Measurements from ENCODE around the gene CDC42EP4.
A peak's percentile ranks its signal among the peaks of the same experiment; 100 is the strongest.
"Not testable (repeated sequence)": the region's sequence is repeated elsewhere in the genome, so short reads cannot be mapped to it uniquely, and the experiment has no call there.

Gene CDC42EP4

GRCh38 chr17:73318836-73319235, 7.0 kb upstream of the CDC42EP4 start:
- DNase-seq, result no peak

DNA sequence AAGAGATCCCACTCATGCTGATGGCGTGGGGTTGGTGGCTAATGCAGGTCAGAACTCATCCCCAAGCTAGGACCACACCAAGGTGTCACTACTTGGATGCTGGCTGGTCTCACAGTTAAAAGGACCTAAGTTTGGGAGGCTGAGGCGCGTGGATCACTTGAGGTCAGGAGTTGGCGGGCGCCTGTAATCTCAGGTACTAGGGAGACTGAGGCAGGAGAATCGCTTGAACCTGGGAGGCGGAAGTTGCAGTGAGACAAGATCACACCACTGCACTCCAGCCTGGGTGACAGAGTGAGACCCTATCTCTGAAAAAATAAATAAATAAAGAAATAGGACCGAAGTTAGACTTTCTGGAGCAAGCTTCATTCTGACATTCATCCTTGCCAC, 6.6 kb upstream of the CDC42EP4 start:
- no peak for DNase-seq

DNA sequence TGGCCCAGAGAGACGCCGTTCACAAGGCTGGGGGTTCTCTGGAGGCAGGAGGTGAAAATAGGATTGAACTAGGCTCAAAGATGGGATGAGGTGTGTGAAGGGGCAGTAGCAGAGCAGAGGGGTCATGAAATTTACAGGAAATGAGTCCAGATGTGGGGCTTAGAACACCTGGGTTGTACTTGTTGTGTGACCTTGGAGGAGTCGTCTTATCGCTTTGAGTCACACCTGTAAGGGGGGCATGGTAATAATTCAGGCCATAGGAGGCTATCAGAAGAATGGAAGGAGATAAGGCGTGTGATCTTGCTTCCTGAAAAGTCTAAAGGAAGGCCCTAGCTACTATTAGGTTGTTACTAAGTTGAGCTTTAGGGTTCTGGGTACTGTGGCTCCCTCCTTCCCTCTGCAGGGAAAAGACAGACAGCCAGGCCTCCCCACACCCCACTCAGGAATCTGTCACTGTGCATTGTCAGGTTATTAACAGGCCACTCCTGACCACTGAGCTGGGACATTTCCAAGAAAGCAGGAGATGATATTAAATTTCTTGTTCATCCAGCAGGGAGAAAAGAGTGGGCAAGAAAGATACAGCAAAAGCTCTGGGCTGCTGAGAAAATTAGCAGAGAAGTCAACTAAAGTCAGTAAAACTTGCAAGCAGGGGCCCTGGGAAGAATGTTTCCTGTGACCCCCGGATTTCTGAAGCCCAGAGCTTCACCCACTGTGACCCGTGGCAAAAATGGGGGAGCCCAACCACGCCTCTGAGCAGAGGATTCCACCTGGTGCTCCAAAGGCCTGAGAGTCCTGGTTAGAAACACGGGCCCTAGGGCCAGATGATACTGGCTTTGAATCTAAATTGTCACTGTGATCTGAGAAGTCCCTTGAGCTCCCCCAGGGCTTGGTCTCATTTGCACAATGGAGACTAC, 6.0 kb upstream of the CDC42EP4 start:
- DNase-seq, result no peak

DNA sequence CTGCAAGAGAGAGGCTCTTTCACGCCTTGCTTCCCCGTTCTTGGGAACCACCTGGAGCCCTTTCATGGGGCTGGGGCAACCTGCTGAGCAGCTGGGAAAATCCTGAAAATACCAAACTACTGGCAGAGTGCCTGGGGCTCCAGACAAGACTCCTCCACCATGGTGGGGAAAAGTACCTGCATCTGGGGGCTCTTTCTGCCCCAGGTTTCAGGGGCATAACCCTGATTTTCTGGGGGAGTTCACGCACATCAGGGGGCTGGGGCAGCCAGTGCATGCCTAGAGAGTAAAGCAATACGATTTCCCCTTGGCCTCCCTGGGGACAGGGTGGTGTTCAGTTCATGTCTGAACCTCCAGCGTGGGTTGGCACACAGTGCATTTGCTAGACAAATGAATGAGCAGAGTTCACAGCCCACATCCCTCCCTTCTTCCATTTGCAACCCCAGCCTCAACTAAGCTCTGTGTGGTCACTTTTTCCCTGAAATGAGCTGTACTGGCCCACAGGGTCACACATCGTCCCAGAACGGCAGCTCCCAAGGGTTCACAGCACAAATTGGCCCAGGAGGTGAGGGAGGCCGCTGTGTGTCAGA, 5.2 kb upstream of the CDC42EP4 start:
- no peak for DNase-seq

- no peak for DNase-seq
Observed at GRCh38 chr17:73315471-73315870, 3.7 kb upstream of the CDC42EP4 start.

DNA sequence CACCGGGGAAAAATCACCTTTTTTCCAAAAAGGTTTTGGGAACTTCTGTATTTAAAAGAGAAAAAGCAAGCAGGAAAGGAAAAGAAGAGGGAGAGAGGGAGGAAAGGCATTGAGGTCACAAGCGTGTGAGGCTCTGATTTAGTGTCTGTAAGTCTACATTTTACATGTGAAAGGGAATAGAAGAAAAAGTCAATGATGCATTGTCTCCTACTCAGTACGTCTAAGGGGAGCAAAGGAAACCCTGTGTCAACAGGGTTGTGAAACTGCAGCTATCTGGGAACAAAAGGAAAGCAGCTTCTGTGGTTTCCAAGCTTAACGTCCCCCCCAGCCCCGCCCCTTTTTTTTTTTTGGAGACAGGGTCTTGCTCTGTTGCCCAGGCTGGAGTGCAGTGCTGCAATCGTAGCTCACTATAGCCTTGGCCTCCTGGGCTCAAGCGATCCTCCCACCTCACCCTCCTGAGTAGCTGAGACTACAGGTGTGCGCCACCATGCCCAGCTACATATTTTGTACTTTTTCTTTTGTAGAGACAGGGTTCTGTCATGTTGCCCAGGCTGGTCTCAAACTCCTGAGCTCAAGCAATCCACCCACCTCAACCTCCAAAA, 1.8 kb upstream of the CDC42EP4 start:
- no peak for DNase-seq

DNA sequence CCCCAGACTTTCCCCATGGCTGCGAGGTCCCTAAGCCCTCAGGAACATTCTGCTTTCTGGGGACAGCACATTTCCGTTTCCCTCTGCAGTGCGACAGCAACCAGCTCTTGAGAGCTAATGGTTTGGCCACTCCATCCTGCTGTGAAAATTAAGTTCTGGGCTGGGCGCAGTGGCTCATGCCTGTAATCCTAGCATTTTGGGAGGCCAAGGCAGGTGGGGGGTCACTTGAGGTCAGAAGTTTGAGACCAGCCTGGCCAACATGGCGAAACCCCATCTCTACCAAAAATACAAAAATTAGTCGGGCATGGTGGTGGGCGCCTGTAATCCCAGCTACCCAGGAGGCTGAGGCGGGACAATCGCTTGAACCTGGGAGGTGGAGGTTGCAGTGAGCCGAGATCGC, 1.1 kb upstream of the CDC42EP4 start:
- not testable (repeated sequence) for DNase-seq

- no peak for DNase-seq
Observed at GRCh38 chr17:73311428-73311780, 397 bp downstream of the CDC42EP4 start.

DNA sequence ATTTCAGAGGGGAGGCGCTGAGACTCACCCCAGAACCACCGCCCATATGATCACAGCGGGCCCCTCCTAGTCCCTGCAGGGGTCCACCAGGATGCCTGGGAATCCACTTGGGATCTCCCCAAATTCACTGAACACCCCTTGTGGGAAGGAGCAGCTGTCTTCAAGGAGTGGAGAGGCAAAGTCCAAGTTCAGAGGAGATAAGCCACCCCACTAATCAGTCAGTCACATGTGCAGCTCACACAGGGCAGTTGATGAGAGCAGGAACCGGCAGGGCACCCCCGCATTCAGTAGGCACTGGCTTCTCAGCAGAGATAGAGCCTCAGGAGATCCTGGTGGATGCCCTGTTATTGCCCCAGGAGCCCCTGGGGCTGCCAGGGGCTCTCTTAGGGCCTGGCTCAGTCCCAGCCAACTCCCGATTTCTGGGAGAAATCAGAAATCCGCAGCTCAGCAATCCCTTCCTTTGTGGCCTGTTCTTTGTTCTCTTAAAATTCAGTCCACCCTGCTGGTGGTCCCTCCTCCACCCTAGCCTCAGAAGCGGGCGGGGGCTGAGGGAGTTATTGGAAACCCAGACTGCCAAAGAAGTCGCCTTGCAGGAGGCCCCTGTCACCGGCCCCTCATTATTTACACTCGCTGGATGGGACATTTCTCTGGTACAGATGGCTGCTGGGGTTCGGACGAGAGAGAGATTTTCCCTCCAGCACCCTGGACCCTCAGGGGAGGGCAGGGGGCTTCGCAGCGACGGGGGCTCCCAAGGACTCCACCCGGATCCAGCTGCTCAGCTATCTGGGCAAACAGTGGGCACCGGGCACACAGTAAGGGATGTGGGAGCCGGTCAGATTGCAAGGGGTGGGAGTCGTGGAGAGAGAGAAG, 1.8 kb downstream of the CDC42EP4 start:
- DNase-seq, result no peak

DNA sequence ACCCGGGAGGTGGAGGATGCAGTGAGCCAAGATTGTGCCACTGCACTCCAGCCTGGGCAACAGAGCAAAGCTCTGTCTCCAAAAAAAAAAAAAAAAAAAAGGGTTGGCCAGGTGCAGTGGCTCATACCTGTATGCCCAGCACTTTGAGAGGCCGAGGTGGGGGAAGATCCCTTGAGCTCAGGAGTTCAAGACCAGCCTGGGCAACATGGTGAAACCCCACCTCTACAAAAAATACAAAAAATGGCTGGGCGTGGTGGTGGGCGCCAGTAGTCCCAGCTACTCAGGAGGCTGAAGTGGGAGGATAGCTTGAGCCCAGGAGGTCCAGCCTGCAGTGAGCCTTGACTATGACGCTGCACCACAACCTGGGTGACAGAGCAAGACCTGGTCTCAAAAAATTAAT, 2.8 kb downstream of the CDC42EP4 start:
- DNase-seq, result not testable (repeated sequence)

DNA sequence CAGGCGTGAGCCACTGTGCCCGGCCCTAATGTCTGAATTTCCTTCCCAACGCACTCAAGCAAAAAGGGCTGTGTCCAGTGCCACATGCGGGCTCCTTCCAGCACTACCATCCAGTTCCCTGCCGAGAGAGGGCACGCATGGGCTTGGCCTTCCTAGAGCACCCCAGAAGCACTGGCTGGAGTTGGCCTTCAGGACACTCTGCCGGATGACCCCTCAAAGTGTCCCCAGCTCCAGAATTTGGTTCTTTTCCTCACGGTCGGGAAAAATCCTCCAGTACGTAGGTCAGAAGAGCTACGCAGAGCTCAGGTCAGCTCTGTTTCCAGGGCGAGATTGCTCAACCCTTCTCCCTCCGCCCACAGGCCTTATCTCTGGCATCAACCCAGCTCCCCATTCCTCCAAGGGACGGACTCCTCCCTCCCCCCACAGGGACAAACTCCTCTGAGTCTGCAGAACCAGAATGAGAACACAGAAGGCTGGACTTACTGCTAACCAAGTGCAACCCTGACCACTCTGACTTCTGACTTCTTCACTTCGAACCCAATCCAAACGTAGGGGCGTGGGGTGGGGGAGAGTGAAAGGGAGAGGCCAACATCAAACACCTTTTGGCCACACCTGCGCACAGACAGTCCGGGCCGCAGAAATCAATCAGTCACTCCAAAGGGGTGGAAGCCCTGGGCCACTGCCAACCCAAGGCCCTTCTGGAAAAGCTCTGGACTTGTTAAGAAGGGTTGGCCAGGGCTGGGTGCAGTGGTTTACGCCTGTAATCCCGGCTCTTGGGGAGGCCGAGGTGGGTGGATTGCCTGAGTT, 3.6 kb downstream of the CDC42EP4 start:
- DNase-seq, result no peak

GRCh38 chr17:73307130-73307529, 4.7 kb downstream of the CDC42EP4 start:
- no peak for DNase-seq

DNA sequence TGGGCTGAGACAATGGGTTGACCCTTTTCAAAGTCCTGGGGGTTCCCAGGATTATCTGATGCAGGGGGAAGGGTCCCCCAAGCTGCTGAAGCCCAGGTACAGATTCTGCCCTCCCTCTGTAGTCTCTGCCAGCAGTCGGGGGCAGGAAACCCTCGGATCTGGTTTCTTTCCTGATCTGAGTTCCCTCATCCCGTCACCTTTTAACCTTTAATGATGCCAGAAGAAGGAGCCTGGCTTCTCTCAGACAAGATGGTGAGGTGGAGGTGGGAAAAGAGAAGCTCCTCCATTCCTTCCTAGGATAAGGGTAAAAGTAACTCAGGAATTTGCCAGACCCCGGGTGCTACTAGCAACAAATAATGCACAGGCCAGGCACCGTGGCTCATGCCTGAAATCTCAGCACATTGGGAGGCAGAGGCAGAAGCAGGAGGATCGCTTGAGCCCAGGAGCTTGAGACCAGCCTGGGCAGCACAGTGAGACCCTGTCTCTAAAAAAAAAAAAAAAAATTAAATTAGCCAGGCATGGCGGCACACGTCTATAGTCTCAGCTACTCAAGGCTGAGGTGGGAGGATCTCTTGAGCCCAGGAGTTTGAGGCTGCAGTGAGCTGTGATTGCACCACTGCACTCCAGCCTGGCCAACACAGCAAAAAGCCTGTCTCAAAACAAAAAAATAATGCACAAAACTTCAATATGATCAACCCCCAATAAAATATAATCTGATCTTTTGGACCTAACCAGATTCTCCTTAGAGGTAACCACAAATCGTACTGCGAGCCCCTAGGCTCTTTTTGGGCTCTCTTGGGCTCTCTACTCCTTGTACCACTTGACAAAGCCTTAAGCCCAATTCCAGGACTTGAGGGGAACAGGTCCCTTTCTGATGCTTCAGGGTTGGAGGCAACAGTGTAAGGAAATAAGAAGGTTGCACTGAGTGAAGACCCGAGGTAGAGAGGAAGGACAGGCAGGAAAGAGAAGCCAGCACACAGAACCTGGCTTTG, 5.7 kb downstream of the CDC42EP4 start:
- no peak for DNase-seq

GRCh38 chr17:73304971-73305812, 6.6 kb downstream of the CDC42EP4 start:
- DNase-seq, result peak in 1 of 2 donors; percentile 35

DNA sequence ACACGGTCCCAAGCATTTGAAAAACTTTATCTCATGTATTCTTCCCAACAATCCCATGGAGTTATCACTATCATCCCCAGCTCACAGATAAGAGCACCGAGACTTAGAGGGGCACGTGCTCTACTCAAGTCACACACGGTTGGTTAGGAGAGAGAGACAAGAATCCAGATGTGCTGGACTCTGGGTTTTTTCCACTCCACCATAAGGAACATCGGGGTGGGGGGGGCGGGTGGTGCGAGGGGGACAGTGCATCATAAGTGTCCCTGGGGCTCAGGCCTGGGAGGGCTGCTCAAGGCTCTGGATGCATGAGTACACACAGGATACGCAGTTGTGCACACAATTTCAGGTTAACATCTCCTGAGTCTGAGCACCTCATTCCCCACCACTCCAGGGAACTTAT, 7.4 kb downstream of the CDC42EP4 start:
- no peak for DNase-seq

DNA sequence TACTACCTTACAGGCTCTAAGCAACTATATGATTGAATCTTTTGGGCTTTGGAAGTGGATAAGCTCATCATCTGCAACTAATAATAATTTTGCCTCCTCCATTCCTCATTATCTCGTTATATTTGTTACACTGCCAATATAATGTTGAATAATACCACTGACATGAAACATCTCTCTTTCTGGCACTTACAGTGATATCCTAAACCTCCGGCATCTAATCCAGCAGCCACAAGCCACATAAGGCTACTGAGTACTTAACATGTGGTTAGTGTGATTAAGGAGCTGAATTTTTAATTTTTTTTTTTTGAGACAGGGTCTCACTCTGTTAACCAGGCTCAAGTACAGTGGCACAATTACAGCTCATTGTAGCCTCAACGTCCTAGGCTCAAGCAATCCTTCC, 9.6 kb downstream of the CDC42EP4 start:
- no peak for DNase-seq

GRCh38 chr17:73301369-73301768, 10.4 kb downstream of the CDC42EP4 start:
- DNase-seq, result no peak

GRCh38 chr17:73300392-73300791, 11.4 kb downstream of the CDC42EP4 start:
- no peak for DNase-seq

DNA sequence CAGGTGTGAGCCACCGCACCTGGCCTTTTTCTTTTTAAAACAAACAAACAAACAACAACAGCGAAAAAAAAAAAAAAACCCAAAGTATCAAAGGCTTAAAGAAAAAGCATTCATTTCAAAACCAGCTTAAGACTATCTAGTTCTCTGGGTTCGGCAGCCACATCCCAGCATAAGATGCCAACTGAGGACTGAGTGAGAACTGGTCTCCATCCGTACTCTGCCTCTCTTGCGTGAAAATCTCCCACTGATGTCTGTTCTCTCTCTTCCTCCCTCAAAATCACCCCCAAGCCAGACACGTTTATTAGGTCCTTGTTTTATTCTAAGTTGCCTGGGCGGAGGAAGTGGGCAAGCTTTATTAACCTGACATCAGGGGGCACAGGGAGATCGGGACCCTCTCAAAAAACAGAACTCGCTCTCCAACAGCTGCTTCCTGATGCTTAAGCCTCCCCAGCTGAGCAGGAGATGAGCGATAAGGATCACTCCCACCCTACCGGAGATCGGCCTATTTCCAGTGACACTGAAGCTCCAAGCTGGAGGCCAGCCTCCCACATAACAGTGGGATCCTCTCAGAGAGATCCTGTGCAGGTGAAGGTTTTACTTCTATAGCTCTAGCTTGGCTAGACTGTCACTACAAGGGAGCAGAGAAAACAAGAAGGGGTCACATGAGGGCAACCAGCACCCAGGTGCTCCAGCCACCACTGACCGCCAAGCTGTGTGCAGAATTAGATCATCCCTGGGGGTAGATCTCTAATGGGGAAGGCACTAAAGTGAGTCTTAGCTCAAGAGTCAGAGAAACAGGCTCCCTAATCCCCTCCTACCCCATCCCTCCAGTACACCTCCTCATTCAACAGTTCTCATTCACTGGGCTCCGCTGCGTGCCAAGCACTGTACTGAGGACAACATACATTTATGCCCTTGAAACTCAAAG, 13.6 kb downstream of the CDC42EP4 start:
- no peak for DNase-seq

All from CD4-positive, alpha-beta T cell treated with Interferon alpha-2 for 1 hour (primary cell).